T-helper 1 cell (primary cell): Measurements from ENCODE around the gene LILRA5.
"Not testable (repeated sequence)": the region's sequence is repeated elsewhere in the genome, so short reads cannot be mapped to it uniquely, and the experiment has no call there.

Experiments used
- DNase-seq, 5 donors: peaks; one replicate each; pipeline ENCODE4 v3.0.0-alpha.2; 2012 to 2020

The LILRA5 gene

DNA sequence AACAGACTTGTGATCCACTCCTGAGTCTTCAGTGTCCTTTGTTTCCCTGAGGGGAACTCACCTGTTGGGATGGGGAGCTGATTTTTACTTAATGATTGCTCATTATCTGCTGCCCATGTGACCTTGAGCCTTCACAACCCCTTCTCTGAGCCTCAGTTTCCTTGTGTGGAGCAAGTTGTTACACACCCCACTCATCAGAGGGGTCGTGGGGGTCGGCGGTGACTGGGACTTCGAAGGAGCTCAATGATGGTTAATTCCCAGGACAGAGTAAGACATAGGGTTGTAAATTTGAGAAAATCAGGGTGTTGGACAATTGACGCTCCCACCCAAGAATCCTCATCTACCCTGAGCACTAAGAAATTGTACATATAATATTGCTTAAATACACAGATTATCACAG lies 13.5 kb downstream of the LILRA5 start:
- no peak for DNase-seq

DNA sequence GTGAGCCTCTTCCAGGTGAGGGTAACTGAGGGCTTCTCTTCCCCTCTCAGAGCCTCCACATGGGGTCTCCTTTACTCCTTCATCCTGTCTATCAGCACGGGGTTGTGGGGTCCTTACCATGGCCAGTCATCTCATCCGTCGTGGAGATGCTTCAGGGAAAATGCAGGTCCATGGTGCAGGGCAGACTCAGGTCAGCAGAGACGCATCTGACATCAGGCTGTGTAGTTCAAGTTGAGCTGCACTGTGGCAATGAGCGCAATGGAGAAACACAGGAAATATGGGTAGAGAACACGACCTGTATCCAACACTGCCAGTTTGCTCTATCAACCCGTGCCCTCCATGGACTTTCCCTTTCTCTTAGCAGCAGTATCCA lies 13.9 kb downstream of the LILRA5 start:
- DNase-seq = no peak

DNA sequence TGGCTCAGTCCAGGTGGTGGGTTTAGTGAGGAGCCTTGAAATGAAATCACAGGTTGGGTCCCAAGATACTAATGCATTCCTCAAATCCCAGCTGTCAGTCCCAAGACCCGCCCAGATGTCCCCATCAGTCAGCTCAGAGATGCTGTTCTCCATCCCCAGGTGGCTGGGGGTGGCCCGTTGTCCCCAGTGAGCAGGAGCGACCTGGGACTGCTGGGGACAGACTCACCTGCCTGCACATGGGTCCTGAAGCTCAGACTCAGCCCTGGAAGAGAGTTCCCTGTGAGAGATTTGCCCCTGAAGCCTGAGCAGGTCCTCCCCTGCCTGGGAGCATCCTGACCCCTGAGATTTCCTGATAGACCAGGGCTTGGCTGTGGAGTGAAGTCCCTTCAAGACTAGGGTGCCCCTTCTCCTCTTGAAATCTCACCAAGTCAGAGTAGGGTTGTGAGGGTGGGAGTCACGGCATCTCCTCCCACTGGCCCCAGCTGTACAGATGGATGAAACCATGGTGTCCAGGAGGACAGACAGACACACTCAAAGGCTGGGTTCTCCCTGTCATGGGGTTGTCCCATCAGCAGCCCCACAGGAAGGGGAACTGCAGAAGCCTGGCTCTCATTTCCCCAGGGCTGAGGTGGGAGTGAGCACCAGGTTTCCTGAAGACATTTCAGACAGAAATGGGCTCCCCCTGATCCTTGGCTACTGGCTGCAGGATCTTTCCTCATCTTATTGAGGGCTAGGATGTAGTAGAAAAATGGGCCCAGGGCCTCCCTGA lies 14.4 kb downstream of the LILRA5 start:
- no peak for DNase-seq

DNA sequence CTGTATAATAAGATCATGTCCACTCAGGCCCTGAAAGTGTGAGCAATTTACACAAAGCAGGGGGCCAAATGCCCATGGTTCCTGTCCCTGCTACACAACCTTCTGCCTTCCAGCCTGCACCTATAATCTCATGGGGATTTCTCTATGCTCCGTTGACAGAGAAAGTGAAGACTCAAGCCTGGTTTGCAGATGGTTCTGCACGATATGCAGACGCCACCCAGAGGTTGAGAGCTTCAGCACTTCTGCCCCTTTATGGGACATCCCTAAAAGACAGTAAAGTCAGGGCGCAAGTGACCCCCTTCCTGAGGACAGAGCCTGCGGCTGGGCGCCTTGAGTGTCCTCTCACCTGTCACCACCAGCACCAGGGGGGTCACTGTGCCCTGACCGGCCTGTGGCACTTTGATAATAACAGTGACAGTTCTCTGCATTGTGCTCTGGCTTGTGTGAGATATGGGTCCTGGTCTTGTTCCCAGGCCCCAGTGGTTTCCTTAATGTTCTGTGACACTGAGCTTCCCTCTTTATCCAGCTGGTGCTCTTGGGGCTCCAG lies 15.1 kb downstream of the LILRA5 start:
- DNase-seq = no peak

DNA sequence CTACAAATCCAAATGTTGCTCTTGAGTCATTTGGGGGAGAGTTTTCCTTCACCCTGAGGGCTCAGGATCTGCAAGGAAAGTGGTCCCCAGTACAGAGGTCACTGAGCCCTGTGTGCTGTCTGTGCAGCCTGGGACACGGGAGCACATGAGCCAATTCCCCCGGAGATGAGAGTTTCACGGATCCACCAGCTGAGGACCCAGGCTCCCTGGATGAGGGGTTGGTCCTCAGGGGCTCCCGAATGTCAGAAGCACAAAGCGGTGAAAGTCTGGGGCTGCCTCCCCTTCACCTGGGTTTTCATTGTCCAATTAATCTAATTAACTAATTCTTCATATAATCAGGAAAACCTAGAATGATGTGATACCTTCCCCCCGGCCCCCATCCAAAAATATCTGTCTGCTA lies 18.4 kb downstream of the LILRA5 start:
- DNase-seq = no peak

DNA sequence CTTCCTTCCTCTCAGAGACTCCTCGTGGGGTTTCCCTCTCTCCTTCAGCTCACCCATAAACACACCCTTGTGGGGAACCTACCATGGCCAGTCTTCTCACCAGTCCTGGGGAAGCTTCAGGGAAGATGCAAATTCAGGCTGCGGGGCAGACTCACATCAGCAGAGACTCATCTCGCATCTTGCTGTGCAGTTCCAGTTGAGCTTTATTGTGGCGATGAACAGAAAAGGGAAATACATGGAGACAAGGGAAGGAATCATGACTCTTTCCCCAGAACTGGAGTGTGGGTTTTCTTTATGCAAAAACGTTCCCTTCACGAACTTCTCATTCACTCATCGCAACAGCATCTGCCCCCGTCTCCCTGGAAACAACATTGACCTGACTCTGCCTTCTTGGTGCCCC lies 23.8 kb downstream of the LILRA5 start:
- not testable (repeated sequence) for DNase-seq

DNA sequence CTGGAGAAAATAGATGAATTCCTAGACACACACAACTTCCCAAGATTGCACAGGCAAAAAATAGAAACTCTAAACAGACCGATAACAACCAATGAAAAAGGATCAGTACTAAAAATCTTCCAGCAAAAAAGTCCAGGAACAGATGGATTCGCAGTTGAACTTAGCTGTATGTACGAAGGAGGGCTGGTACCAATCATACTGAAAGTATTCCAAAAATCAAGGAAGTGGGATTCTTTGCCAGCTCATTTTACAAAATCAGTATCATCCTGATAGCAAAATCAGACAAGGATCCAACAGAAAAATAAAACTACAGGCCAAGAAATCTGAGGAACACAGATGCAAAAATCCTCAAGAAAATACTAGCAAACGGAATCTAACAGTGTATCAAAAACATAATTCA lies 25.5 kb downstream of the LILRA5 start:
- no peak for DNase-seq

DNA sequence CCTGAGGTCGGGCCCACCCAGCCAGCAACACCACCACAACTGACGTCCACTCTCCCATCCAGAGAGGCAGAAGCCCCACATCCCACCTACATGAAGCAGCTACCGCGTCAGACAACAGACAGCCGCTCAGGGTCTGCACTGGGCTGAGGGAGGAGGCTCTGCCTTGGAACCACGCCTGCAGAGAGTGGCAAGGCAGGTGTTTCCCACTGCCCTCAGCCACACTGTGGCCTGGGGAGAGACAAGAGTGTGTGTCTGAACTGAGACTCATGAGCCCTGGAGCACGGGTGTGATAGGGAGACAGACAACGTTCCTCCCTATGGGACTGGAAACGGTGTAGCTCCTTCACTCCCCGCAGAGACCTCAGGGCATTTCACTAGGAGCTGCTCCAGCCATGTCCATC lies 26.7 kb downstream of the LILRA5 start:
- DNase-seq = not testable (repeated sequence)

DNA sequence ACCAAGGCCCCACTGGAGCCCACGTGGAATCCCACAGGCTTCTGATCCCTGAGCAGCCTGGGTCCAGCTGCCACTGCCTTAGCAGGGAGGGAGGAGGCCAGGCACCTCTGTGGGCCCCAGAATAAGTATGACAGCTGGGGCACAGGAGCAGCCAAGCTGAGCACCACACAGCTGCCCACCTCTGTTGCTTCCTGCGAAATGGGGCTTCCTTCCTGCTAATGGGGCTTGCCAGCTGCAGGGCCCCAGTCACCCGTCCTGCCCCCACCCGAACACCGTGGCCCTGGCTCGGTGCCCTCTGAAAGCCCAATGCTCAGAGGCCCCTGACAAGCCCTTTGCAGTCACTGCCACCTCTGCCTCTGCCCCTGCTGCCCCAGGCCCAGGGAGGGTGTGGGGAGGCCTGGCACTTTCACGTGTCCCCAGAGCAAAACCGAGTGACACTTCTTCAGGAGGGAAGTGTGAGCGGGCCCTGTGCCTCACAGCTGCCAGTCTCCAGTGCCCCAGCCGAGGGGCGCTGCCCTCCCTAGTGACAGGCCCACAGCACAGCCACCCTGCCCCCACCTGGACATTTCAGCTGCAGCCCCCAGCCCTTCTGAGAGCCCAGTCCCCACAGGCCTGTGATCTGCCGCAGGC lies 27.4 kb downstream of the LILRA5 start:
- DNase-seq = not testable (repeated sequence)

DNA sequence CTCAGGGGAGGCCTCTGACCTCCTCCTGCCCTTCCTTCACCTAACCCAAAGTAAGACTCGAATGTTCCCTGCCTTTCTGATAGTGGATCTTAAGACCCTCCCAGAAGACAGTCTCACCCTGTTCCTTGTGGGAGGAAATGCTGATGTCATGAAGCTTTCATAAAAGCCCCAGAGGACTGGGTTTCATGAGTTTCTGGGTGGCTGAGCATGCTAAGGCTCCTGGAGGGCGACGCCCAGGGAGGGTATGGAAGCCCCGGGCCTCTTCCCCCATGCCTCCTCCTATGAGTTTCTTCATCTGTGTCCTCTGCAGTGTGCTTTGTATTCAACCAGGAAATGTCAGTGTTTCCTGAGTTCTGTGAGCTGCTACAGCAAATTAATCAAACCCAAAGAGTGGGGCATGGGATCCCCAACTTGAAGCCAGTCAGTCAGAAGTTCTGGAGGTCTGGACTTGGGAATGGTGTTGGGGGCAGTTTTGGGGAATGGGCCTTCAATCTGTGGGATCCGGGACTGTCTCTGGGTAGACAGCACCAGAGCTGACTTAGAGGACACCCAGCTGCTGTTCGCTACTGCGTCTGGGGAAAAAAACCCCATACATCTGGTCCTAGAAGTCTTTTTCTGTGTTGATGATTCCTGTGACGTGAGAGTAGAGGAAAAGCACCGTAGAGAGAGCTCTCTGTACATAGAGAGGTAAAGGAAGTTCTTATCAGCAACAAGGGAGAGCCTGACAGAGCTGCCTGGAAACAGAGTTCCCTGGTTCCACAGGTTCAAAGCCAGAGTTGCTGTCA lies 30.1 kb downstream of the LILRA5 start:
- DNase-seq = no peak

DNA sequence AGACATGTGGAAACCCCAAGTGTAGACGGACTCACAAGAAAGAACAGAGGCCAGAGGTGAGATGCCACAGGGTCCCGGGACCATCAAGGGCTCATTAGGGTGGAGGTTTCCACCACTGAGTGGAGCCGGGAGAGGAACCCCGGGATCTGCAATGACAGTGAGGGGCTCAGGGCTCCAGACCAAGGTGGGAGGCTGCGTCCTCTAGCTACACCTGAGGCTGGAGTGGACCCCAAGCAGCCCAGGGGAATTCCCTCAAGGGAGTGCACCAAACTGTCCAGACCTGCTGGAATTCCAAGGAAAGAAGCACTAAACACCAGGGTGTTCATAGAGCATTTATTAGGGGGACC lies 31.3 kb downstream of the LILRA5 start:
- not testable (repeated sequence) for DNase-seq

DNA sequence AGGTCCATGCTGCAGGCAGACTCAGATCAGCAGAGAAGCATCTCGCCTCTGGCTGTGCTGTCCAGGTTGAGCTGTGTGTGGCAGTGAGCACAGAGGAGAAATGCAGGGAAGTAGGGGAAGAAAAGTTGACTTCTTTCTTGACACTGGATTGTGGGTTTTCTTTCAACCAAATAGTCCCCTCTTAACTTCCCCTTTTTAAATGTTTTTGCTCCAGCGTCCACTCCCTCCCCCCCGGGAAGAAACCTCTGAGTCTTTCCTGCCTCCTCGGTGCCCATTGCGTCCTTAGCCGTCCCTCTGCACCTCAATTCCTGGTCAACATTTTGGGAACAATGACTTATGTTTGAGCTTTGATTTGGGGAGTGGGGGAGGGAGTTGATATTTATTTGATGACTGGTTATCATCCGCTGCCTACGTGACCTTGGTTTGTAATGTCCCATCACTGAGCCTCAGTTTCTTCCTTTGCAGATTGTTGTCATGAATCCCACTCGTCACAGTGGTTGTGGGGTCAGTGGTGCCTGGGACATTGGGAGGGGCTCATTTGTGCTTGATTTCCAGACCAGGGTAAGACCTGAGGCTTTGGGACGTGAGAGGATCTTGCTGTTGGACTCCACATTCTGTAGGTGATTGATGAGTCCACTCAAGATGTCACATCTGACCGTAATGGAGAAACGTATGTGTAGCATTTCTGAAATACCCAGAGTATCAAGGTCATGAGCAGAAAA lies 31.8 kb downstream of the LILRA5 start, which contains the start of gene LILRB2:
Gene LILRB2 (minus strand): TSS at position 104 of the 722 bp plus-strand sequence. CDS start 614 bp downstream, outside the sequence.
- DNase-seq = no peak

DNA sequence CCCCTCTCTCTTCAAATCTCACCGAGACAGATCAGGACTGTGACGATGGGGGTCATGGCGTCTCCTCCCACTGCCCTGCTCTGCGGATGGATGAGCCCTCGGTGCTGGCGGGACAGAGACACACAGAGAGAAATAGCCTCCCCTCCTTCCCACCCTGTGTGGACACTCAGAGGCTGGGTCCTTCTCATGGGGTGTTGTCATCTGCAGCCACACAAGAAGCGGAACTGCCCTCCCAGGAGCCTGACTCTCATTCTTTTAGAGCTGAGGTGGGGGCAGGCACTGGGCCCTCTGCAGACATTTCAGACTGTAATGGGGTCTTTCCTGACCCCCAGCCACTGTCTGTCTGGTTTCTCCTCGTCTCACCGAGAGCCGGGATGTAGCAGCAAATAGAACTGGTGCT lies 32.5 kb downstream of the LILRA5 start:
- not testable (repeated sequence) for DNase-seq

DNA sequence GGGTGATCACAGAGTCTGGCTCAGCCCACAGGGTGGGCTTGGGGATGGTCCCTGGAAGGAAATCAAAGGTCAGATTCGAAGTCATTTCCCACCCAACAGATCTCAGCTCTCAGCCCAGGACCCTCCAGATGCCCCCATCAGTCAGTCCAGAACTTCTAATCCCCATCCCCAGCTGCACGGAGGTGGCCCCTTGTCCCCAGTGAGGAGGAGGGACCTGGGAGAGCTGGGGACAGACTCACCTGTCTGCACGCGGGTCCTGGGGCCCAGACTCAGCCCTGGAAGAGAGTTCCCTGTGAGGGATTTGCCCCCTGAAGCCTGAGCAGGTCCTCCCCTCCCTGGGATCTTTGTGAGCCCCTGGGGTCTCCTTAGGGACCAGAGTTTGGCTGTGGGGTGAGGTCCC lies 32.9 kb downstream of the LILRA5 start:
- not testable (repeated sequence) for DNase-seq

DNA sequence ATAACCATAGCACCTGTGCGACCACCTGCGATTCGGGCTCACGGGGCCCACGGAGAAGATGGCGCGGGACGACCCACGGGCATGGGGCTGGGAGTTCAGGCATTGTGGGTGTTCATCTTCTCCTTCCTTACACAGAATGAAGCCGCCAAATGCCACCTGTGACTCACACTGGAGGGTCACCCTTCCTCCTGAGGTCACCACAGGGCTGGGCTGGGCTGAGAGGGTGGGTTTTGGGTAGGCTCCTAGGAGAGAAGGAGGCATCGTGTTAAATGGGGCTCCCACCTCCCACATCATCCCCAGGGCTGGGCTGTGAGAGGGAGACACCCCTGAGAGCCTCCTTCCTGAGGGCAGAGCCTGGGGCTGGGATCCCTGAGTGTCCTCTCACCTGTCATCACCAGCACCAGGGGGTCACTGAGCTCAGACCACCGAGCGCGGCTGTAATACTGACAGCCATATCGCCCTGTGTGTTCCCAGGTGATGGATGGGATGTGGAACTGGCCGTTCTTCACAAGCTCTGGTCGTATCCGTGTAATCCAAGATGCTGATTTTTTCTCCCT lies 33.5 kb downstream of the LILRA5 start:
- no peak for DNase-seq

DNA sequence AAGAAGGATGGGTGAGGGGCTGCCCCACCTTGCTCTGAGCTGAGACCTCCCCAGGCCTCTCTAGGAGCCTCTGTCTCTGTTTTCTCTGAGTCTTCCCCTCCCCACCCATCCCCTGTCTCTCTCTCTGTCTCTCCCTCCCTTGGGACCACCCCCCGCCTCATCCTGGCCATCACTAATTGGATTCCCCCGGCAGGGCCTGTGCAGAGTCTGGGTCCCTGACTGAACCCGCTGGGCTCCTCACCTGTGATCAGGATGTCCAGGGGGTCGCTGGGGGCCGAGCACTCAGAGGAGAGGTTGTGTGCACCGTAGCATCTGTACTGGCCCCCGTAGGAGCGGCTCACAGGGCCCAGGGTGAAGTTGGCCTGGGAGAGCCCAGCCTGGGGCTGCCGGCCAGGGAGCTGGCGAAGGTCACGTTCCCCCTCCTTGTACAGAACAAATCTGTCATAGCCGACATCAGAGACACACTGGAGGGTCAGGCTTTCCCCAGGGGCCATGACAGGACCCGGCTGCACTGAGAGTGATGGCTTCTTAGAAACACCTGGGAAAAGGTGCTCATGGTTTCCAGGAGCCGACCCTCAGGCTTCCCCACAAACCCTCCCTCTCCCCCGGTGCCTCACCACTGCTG lies 34.3 kb downstream of the LILRA5 start:
- DNase-seq = not testable (repeated sequence)

DNA sequence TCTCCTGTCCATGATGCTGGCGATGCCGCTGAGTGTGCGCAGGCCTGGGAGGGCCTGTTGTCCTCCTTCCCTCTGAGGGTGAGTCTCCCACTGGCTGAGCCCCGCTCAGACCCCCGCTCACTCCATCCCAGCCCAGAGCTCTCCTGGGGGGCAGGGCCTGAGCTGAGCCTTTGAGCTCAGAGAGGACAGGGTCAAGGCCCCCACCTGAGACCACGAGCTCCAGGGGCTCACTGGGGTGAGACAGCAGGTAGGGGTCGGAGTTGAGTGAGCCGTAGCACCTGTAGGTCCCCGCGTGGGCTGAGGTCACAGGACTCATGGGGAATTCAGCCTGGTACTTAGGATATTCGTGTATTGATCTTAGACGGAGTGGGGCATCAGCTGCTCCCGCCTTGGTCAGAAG lies 34.9 kb downstream of the LILRA5 start:
- not testable (repeated sequence) for DNase-seq

DNA sequence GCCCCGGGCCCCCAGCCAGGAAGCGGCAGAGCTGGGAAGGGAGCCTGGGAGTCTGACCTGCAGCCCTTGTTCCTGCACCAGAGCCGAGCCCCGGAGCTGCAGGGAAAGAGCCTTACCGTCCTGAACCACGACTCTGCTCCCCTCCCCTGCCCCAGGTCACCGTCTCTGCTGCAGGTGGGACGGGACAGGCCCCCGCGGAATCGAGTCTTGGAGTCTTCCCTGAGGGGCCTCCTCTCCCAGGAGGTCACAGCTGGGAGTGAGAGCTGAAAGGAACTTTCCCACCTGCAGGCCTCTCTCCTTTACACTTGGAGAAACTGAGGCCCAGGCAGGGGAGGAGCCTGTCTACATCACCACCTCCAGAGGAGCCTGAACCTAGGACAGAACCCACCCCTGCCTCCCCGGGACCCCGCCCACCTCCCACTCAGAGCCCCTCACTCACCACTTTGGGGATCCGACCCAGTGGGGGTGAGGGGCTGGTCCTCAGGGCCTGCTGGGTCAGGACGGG lies 35.8 kb downstream of the LILRA5 start:
- not testable (repeated sequence) for DNase-seq

DNA sequence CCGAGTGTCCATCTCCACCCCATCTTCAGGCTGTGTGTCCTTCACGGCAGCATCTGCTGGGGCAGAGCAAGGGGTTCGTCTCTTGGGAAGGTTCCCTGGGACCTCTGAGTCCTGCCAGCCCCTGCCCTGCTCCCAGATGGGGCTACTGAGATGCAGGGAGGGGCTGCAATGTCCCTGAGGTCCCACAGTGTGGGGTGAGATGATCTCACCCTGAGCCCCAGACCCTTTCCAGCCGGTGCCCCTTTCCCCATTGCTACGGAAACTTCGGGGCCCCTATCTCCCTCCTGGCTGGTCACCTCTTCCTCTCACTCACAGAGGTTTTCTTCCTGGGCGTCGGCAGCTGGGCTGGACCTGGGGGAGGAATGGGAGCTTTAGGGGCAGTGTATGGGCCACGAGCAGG lies 37.0 kb downstream of the LILRA5 start:
- no peak for DNase-seq

DNA sequence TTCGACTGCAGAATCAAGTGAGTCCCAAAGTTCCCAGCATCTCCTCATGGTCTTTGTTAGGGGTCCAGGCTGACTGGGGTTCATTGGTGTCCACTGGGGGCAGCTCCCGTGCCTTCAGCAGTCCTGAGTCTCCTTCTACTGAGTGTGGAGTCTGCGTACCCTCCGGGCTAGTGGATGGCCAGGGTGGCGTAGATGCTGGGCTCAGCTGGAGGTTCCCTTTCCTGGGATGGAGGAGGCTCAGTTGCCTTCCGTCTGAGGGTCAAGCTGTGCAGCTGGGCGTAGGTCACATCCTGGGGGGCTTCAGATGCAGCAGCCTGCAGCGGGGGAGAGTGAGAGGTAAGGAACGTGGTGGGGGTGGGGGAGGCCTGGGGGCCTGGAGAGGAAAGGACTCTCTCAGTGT lies 38.5 kb downstream of the LILRA5 start:
- DNase-seq = not testable (repeated sequence)

DNA sequence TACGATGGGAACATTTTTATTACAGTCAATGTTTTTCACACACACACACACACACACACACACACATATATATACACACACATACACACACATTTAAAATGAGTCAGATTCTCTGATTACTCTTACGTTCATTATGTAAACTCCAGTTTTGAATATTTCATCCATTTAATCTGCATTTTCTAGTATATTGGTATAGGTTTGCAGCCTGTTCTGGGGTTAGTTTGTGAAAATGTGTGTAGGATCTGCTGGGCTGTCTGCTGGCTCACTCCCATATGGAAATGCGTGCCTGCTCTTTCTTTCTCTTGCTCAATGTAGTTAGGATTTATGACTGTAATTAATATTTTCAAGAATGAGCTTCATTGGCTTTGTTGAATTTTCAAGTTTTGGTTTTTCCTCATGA lies 39.1 kb downstream of the LILRA5 start:
- no peak for DNase-seq

DNA sequence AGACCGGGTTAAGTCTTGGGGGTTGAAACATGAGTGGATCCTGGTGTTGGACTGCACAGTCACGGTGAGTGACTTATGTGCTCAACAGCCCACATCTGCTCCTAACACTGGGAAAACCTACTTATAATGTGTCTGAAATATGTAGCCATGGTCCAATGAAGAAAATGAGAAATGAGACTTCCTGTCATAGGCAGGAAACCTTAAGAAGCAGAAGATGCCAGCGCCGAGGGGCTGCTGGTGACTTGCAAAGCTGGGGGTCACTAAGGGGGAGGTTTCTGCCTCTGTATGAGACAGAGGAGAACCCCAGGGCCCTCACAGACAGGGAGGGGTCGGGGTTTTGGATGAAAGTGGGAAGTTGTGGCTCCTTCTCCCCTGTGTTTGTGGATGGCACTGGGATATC lies 40.8 kb downstream of the LILRA5 start:
- not testable (repeated sequence) for DNase-seq
